ENCODE data around the gene CNNM4. TPM values are rescaled to one million over a fixed set of nuclear protein-coding genes. Genes with fewer than 3 reads are reported as not detected.

CNNM4 gene
- polyA plus RNA-seq, 1 of the 3 experiments (the other 2 are of a cell fraction): 5.5 TPM

GRCh38 chr2:96710985-96711384 lies 49.7 kb upstream of the CNNM4 start:
- H3K9ac ChIP-seq: no peak overlapping the region
- no peaks in the 10 kb centered on the region; a peak in 1 of 4 replicates for H3K4me1 ChIP-seq (ENCODE audit: control insufficient read depth in 1 of 2, insufficient read depth in 2 of 2, low read depth in 1 of 2, low read length in 1 of 2)
- no peak overlapping the region for H2AFZ ChIP-seq (ENCODE audit: low read depth)
- no peak for DNase-seq
- H3F3A ChIP-seq (replicated peaks; ENCODE audit: insufficient read depth): no peaks in the 10 kb centered on the region
- no peak overlapping the region for H3K27ac ChIP-seq (ENCODE audit: low read depth in 2 of 2, low read length in 1 of 2)
- no peaks in the 10 kb centered on the region for H3K9me3 ChIP-seq
- H3K4me3 ChIP-seq (ENCODE audit: low read depth in 2 of 2, low read length in 1 of 2): no peak overlapping the region
- no peaks in the 10 kb centered on the region for H3K9me2 ChIP-seq
- TF ChIP-seq RCOR1 (IDR thresholded peaks at IDR 0.05; ENCODE audit: low read length) (no peak), MXI1 (IDR thresholded peaks at IDR 0.05; ENCODE audit: low read depth, low read length) (no peak), YY1 (IDR thresholded peaks at IDR 0.05; ENCODE audit: low read depth) (no peak), MEF2A (IDR thresholded peaks at IDR 0.05; ENCODE audit: borderline replicate concordance, low read depth) (no peak), SMC3 (IDR thresholded peaks at IDR 0.05; ENCODE audit: low read depth, low read length) (no peak), GABPA (IDR thresholded peaks at IDR 0.05; ENCODE audit: low read depth) (no peak), NRF1 (IDR thresholded peaks at IDR 0.05; ENCODE audit: low read depth, low read length) (no peak), GATA2 (CRISPR knock-in tag; IDR thresholded peaks at IDR 0.05) (no peak)
- H4K20me1 ChIP-seq (ENCODE audit: insufficient read depth): no peaks in the 10 kb centered on the region
- ChIA-PET CTCF (interaction anchor here (1.0 kb wide), 1 partner anchor 17 kb away, joined by 3 read pairs; no protein-coding TSS in a partner anchor), POLR2A (no interaction called here)
- no peaks in the 10 kb centered on the region for H3K79me2 ChIP-seq (ENCODE audit: insufficient read depth)
- H3K27me3 ChIP-seq (ENCODE audit: insufficient read depth): no peaks in the 10 kb centered on the region
- no peak overlapping the region for H3K4me2 ChIP-seq
- H3K36me3 ChIP-seq (replicated peaks in 1 of 2; ENCODE audit: control insufficient read depth in 1 of 2, insufficient read depth in 2 of 2, low read length in 1 of 2): peaks cover 51 to 59% of the 10 kb centered on the region in 2 experiments
- WGBS (ENCODE audit: low lambda C conversion rate): 86% methylated on average over 3 of the region's 3 CpGs

GRCh38 chr2:96715658-96716057 lies 45.0 kb upstream of the CNNM4 start:
- POLR2A ChIA-PET: no interaction called here
- no peak for TF ChIP-seq REST (IDR thresholded peaks at IDR 0.05; ENCODE audit: low read depth, low read length)
- TF ChIP-seq NRF1 (IDR thresholded peaks at IDR 0.05; ENCODE audit: low read depth, low read length): no peak
- TF ChIP-seq FOXM1 (IDR thresholded peaks at IDR 0.05; ENCODE audit: low read depth): no peak
- no peak for TF ChIP-seq CTCF (IDR thresholded peaks at IDR 0.05)
- TF ChIP-seq USF1 (IDR thresholded peaks at IDR 0.05; ENCODE audit: borderline replicate concordance, low read depth): no peak
- no peak for TF ChIP-seq RXRA (IDR thresholded peaks at IDR 0.05; ENCODE audit: borderline replicate concordance, low read depth)
- no peak for TF ChIP-seq MEF2A (IDR thresholded peaks at IDR 0.05; ENCODE audit: borderline replicate concordance, low read depth)
- TF ChIP-seq MXI1 (IDR thresholded peaks at IDR 0.05; ENCODE audit: low read depth, low read length): no peak
- TF ChIP-seq JUND (IDR thresholded peaks at IDR 0.05): no peak
- no peak for TF ChIP-seq CHD2 (IDR thresholded peaks at IDR 0.05; ENCODE audit: low read length, partially characterized antibody)
- no peak for TF ChIP-seq YY1 (IDR thresholded peaks at IDR 0.05; ENCODE audit: low read depth)
- TF ChIP-seq ZBTB33 (IDR thresholded peaks at IDR 0.05; ENCODE audit: borderline replicate concordance, low read depth): no peak
- no peak for TF ChIP-seq SMC3 (IDR thresholded peaks at IDR 0.05; ENCODE audit: low read depth, low read length)
- TF ChIP-seq EZH2phosphoT487 (IDR thresholded peaks at IDR 0.05; ENCODE audit: borderline replicate concordance, low read depth): no peak
- no peak for TF ChIP-seq POLR2AphosphoS5 (IDR thresholded peaks at IDR 0.05; ENCODE audit: low read depth, low read length)
- TF ChIP-seq NFIC (IDR thresholded peaks at IDR 0.05; ENCODE audit: borderline replicate concordance): no peak
- no peak for TF ChIP-seq GATA2 (CRISPR knock-in tag; IDR thresholded peaks at IDR 0.05)
- TF ChIP-seq RFX5 (IDR thresholded peaks at IDR 0.05; ENCODE audit: low read length): no peak
- TF ChIP-seq FOXJ3 (CRISPR knock-in tag; IDR thresholded peaks at IDR 0.05): no peak

More at GRCh38 chr2:96715658-96716057, 45.0 kb upstream of the CNNM4 start:
- H3K36me3 ChIP-seq (replicated peaks in 1 of 2; ENCODE audit: control insufficient read depth in 1 of 2, insufficient read depth in 2 of 2, low read length in 1 of 2): peaks cover 28 to 32% of the 10 kb centered on the region in 2 experiments
- CTCF ChIA-PET: no interaction called here
- no peak overlapping the region for H3K4me2 ChIP-seq
- no peaks in the 10 kb centered on the region for H3K27me3 ChIP-seq (ENCODE audit: insufficient read depth)
- no peaks in the 10 kb centered on the region for H4K20me1 ChIP-seq (ENCODE audit: insufficient read depth)
- no peak overlapping the region for H2AFZ ChIP-seq (ENCODE audit: low read depth)
- no peak overlapping the region for H3K9ac ChIP-seq
- no peaks in the 10 kb centered on the region; a peak in 1 of 4 replicates for H3K4me1 ChIP-seq (ENCODE audit: control insufficient read depth in 1 of 2, insufficient read depth in 2 of 2, low read depth in 1 of 2, low read length in 1 of 2)
- no peaks in the 10 kb centered on the region for H3K9me3 ChIP-seq
- no peaks in the 10 kb centered on the region for H3K9me2 ChIP-seq
- no peaks in the 10 kb centered on the region for H3F3A ChIP-seq (replicated peaks; ENCODE audit: insufficient read depth)
- no peak overlapping the region for H3K27ac ChIP-seq (ENCODE audit: low read depth in 2 of 2, low read length in 1 of 2)
- no peak for DNase-seq
- no peaks in the 10 kb centered on the region for H3K79me2 ChIP-seq (ENCODE audit: insufficient read depth)
- WGBS (ENCODE audit: low lambda C conversion rate): 89% methylated on average over 5 of the region's 5 CpGs
- no peak overlapping the region for H3K4me3 ChIP-seq (ENCODE audit: low read depth in 2 of 2, low read length in 1 of 2)
